Stomach (tissue), 9 donors: Measurements from ENCODE around the gene ARID5B. TPM values are rescaled to one million over a fixed set of nuclear protein-coding genes. Genes with fewer than 3 reads are reported as not detected.

Experiments
- DNase-seq, 2 donors: peaks; one replicate each; pipeline versions ENCODE4 v3.0.0 to v3.0.0-alpha.2; 2013 to 2019
- H3K27ac ChIP-seq, 5 donors: fragments of 200-600 bp in 4 of 5; sonication (generic) in 4 of 5; one replicate each; pipeline ENCODE4 v1.5.1; 2013 to 2019; ENCODE audit warnings: mild to moderate bottlenecking in 1 of 5, moderate library complexity in 1 of 5
- H3K27me3 ChIP-seq, 3 donors: fragments of 200-600 bp; sonication (generic); one replicate each; pipeline ENCODE4 v1.5.1; 2017 to 2019; ENCODE audit warnings: mixed run types in 1 of 3
- H3K36me3 ChIP-seq, 4 donors: fragments of 200-600 bp; sonication (generic); 1 replicate in 3 of 4; 2 replicates in 1 of 4; pipeline ENCODE4 v1.5.1; 2016 to 2019
- H3K4me1 ChIP-seq, 4 donors: fragments of 200-600 bp; sonication (generic); one replicate each; pipeline ENCODE4 v1.5.1; 2016 to 2019
- H3K4me3 ChIP-seq, 4 donors: fragments of 200-600 bp; sonication (generic) in 3 of 4; one replicate each; pipeline ENCODE4 v1.5.1; 2016 to 2019; ENCODE audit warnings: mild to moderate bottlenecking in 1 of 4
- H3K9me3 ChIP-seq, 4 donors: fragments of 200-600 bp; sonication (generic); one replicate each; pipeline ENCODE4 v1.5.1; 2016 to 2019
- CTCF ChIP-seq, 7 experiments: fragments of 450-650 bp in 4 of 7; fragments of 200-600 bp in 3 of 7; sonication (generic) in 3 of 7; IDR thresholded peaks; one replicate each; pipeline ENCODE4 v1.5.1; 2016 to 2019; ENCODE audit warnings: antibody characterized with exemption in 7 of 7, control low read depth in 2 of 7, mild to moderate bottlenecking in 1 of 7
- EP300 ChIP-seq: sonication (generic); formaldehyde crosslinking; IDR thresholded peaks from one replicate; pipeline ENCODE4 v1.6.1; 2017; ENCODE audit warnings: antibody characterized with exemption
- POLR2A ChIP-seq, 4 donors: fragments of 450-650 bp; IDR thresholded peaks; one replicate each; pipeline ENCODE4 v1.6.1; 2016; ENCODE audit warnings: antibody characterized with exemption in 4 of 4, control low read depth in 2 of 4, mild to moderate bottlenecking in 1 of 4, moderate library complexity in 1 of 4
- POLR2AphosphoS5 ChIP-seq, 3 donors: sonication (generic); formaldehyde crosslinking; IDR thresholded peaks; one replicate each; pipeline ENCODE4 v1.6.1; 2016; ENCODE audit warnings: antibody characterized with exemption in 3 of 3
- WGBS, 5 donors: extraction: QIAGEN DNeasy Blood & Tissue Kit in 3 of 5; methylation state at CpG; one replicate each; pipeline versions ENCODE4 v1.1.5 to v1.1.7; 2013 to 2018; 5-methylcytosine and 5-hydroxymethylcytosine counted together
- intact Hi-C: fragments of 100-400 bp; cut with DNase I; formaldehyde crosslinking; loops from one replicate; pipeline ENCODE4 v1.15.1; 2023; ENCODE audit warnings: low total_unique reads
- polyA plus RNA-seq, 3 donors: library from polyadenylated mRNA; stranded (reverse); fragments of 200-250 nt; gene quantifications; one replicate each; pipeline ENCODE4 v1.2.3, GENCODE V29; 2013
- total RNA-seq, 5 donors: library from RNA; depleted of rRNA; stranded (reverse); fragments of >200 nt; gene quantifications; one replicate each; pipeline versions ENCODE4 v1.1.0 to v1.2.3, GENCODE V29; 2014 to 2016
- donor health status: healthy with polysubstance abuse.
- donor health status: Bipolar disorder and iron deficiency.
- donor health status: healthy.

ARID5B gene
- total and polyA plus RNA-seq, 8 donors = 5.4 to 64.2 (median 11.9) TPM

- no peaks in the 10 kb centered on the region for H3K27me3 ChIP-seq
- intact Hi-C loops = no loop called here
- H3K4me1 ChIP-seq = peaks cover 26 to 66% (median 51%) of the 10 kb centered on the region in 4 donors
- H3K4me3 ChIP-seq = peak overlapping the region in 1 of 4 donors; percentile 1
- no peak for TF ChIP-seq EP300
- TF ChIP-seq CTCF (IDR thresholded peaks at IDR 0.05) = no peak
- no peak for TF ChIP-seq POLR2AphosphoS5 (IDR thresholded peaks at IDR 0.05)
- no peak for TF ChIP-seq POLR2A (IDR thresholded peaks at IDR 0.05)
- H3K9me3 ChIP-seq = no peaks in the 10 kb centered on the region
- peak overlapping the region in 4 of 5 donors; percentile 70 to 84 (median 76) for H3K27ac ChIP-seq
- no peaks in the 10 kb centered on the region for H3K36me3 ChIP-seq
- 37 to 45% (median 38%) methylated on average over 4 of the region's 4 CpGs for WGBS, 5 donors
- DNase-seq = peak; percentile 45 to 65
These were observed 90.6 kb downstream of the ARID5B start for GRCh38 chr10:61992059-61992460.

GRCh38 chr10:61992671-61993668 lies 91.5 kb downstream of the ARID5B start:
- intact Hi-C loops = no loop called here
- H3K27me3 ChIP-seq = no peaks in the 10 kb centered on the region
- H3K4me3 ChIP-seq = peak overlapping the region in 1 of 4 donors; percentile 1
- DNase-seq = peak; percentile 52 to 84
- peak overlapping the region in 4 of 5 donors; percentile 70 to 84 (median 76) for H3K27ac ChIP-seq
- WGBS, 5 donors = 7 to 12% (median 9%) methylated on average over 7 of the region's 7 CpGs
- no peaks in the 10 kb centered on the region for H3K36me3 ChIP-seq
- peaks cover 26 to 57% (median 42%) of the 10 kb centered on the region in 4 donors for H3K4me1 ChIP-seq
- TF ChIP-seq CTCF (IDR thresholded peaks at IDR 0.05) = no peak
- TF ChIP-seq EP300 = peak; percentile 48
- TF ChIP-seq POLR2A (IDR thresholded peaks at IDR 0.05) = no peak
- TF ChIP-seq POLR2AphosphoS5 (IDR thresholded peaks at IDR 0.05) = peak; percentile 68 to 84 (median 70)
- H3K9me3 ChIP-seq = no peaks in the 10 kb centered on the region

GRCh38 chr10:61993711-61994401 lies 92.4 kb downstream of the ARID5B start:
- 43 to 47% (median 45%) methylated on average over 6 of the region's 6 CpGs for WGBS, 5 donors
- H3K9me3 ChIP-seq = no peaks in the 10 kb centered on the region
- no peaks in the 10 kb centered on the region for H3K36me3 ChIP-seq
- TF ChIP-seq POLR2AphosphoS5 (IDR thresholded peaks at IDR 0.05) = no peak
- no peak for TF ChIP-seq EP300
- TF ChIP-seq POLR2A (IDR thresholded peaks at IDR 0.05) = no peak
- no peak for TF ChIP-seq CTCF (IDR thresholded peaks at IDR 0.05)
- H3K27ac ChIP-seq = peak overlapping the region in 4 of 5 donors; percentile 70 to 84 (median 76)
- peaks cover 23 to 51% (median 37%) of the 10 kb centered on the region in 4 donors for H3K4me1 ChIP-seq
- intact Hi-C loops = no loop called here
- H3K4me3 ChIP-seq = no peak overlapping the region
- H3K27me3 ChIP-seq = no peaks in the 10 kb centered on the region
- DNase-seq = peak in 1 of 2 donors; percentile 68
